Measurements from ENCODE around the gene HIGD1B.

HIGD1B gene

DNA sequence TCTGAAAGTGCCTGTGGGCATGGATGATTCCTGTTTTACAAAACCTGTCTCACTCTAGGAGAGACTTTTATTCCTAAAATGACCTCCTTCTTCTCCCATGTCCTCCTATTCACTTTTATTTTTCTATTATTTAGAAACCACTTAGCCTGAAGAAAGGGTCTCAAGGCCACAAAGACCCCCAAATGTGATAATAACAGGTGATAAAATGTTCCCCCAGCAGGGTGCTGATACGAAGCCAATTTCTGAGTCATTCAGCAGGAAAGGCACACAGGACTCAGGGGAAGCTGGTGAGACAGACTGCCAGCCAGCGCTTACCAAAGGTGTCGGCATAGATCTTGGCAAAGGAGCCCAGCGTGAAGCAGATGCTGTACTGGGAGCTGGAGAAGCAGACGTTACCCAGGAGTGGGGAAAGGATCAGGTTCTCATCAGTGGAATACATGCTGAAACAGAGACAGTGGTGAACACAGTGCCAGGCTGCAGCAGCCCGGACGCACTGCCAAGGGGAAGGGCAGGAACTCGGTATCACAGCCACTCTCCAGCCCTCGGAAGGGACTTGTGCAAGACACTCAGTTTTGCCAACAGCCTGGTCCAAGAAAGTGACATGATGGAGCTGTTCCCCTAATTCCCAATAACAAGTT lies 24.6 kb downstream of the HIGD1B start:
- Histone ChIP-seq H3K27me3 (no peaks in the 10 kb centered on the region), H3K27ac (no peak overlapping the region), H3K4me1 (no peaks in the 10 kb centered on the region), H3K4me3 (no peak overlapping the region), H3K9me3 (no peaks in the 10 kb centered on the region), H3K36me3 (peaks cover 51 to 100% (median 92%) of the 10 kb centered on the region in 3 donors)
- DNase-seq: peak; percentile 26 to 63
- no peak for TF ChIP-seq CTCF (IDR thresholded peaks at IDR 0.05)
- intact Hi-C loops (cut with DNase I; ENCODE audit: low total_unique reads): no loop called here

- Histone ChIP-seq H3K4me3 (no peak overlapping the region), H3K27ac (no peak overlapping the region), H3K27me3 (no peaks in the 10 kb centered on the region), H3K9me3 (no peaks in the 10 kb centered on the region), H3K4me1 (no peaks in the 10 kb centered on the region), H3K36me3 (peaks cover 56 to 98% (median 92%) of the 10 kb centered on the region in 3 donors)
- TF ChIP-seq CTCF (IDR thresholded peaks at IDR 0.05): no peak
- no peak for DNase-seq
- intact Hi-C loops (cut with DNase I; ENCODE audit: low total_unique reads): no loop called here
Observed at GRCh38 chr17:44875761-44876160, 28.1 kb downstream of the HIGD1B start.

DNA sequence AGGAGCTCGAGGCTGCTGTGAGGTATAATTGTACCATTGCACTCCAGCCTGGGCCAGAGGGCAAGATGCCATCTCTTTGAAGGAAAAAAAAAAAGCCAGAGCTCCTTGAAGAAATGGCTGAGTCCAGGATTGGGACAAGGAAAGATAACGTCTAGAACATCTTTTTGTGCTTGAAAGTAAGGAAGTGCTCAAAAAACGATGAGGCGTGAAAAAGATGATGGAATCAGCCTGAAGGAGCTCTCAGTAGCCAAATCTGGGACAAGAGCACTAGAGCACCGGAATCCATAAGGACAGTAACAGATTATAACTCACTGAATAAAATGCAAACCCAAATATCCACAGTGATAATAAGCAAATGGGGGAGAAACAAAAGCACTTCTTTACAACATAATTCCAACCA lies 29.4 kb downstream of the HIGD1B start:
- intact Hi-C loops (cut with DNase I; ENCODE audit: low total_unique reads): no loop called here
- Histone ChIP-seq H3K36me3 (peaks cover 50 to 98% (median 89%) of the 10 kb centered on the region in 3 donors), H3K27ac (no peak overlapping the region), H3K4me3 (no peak overlapping the region), H3K9me3 (no peaks in the 10 kb centered on the region), H3K4me1 (no peaks in the 10 kb centered on the region), H3K27me3 (no peaks in the 10 kb centered on the region)
- no peak for DNase-seq
- no peak for TF ChIP-seq CTCF (IDR thresholded peaks at IDR 0.05)

GRCh38 chr17:44878627-44879221 lies 31.0 kb downstream of the HIGD1B start:
- Histone ChIP-seq H3K27me3 (no peaks in the 10 kb centered on the region), H3K4me1 (no peaks in the 10 kb centered on the region), H3K36me3 (peaks cover 60 to 98% (median 91%) of the 10 kb centered on the region in 3 donors), H3K4me3 (no peak overlapping the region), H3K9me3 (no peaks in the 10 kb centered on the region), H3K27ac (no peak overlapping the region)
- no peak for DNase-seq
- intact Hi-C loops (cut with DNase I; ENCODE audit: low total_unique reads): no loop called here
- peak; percentile 47 to 57 for TF ChIP-seq CTCF (IDR thresholded peaks at IDR 0.05)

DNA sequence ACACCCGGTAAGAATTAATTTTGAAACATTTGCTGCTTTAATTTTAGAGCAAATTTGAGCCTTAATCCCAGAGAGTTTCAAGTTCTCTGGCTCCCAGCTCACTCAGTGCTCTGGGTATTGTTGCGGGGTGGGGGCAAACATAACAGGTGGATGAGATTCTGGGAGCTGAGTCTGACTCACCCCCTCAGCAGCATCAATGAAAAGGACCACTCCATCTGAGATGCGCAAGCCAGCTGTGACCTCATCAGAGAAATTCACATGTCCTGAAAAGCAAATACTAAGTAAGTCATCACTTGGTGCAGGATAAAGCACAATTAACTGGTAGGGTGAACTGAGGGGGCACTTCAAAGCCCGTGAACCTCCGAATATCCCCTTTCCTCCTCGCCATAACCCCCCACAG lies 31.7 kb downstream of the HIGD1B start:
- Histone ChIP-seq H3K4me1 (no peaks in the 10 kb centered on the region), H3K4me3 (no peak overlapping the region), H3K27ac (no peak overlapping the region), H3K27me3 (no peaks in the 10 kb centered on the region), H3K36me3 (peaks cover 63 to 98% (median 91%) of the 10 kb centered on the region in 3 donors), H3K9me3 (no peaks in the 10 kb centered on the region)
- intact Hi-C loops (cut with DNase I; ENCODE audit: low total_unique reads): no loop called here
- no peak for TF ChIP-seq CTCF (IDR thresholded peaks at IDR 0.05)
- no peak for DNase-seq

Data from tibial artery (tissue), 4 donors.